ENCODE data around the gene CCNA2.

CCNA2 gene

DNA sequence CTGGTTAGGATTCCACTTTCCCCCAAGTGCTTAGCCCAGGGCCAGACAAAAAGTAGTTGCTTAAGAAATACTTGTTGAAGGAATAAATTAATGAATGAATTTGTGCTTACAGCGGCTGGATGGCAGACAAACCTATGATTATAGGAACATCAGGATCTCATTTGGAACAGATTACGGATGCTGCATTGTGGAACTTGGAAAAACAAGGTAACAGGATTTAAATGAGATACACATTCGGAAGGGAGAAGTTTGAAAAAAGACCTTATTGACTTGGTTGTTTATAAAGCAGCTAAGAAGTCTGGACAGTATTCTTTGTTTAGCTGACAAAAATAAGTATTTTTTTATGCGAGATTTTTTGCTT lies 22.0 kb downstream of the CCNA2 start:
- no peak for DNase-seq (ENCODE audit: low read depth, low spot score)

DNA sequence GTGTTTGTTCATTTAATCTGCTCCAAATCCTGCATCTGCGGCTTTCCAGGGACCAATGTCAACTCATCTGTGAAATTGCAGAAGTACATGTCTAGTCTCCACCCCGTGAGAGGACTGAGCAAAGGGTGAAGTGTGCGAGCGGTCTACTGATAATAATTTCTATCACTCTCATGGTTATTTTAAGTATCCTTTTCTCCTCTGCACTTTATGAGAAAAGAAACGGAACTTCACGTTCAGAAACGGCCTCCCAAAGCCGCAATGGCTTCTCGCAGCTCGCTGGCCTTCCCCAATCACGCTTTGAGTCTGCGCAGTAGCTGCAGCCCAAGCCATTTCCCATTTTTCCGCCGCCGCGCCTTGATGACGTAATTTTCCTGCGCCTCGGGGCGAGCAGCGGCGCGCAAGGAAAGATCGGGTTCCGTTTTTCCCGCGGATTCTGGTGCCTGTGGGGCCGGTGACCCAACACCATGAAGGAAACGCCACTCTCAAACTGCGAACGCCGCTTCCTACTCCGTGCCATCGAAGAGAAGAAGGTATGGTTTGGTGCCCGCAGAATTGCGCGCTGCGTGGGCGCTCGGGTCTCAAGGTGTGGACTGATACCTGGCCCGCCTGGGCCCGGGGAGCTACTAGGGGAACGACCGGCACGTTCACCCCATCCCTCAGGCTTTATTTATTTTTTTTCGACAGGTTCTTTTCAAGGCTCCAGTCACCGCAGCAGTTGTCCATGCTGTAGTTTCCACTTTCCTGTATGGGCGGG lies 22.5 kb downstream of the CCNA2 start, which contains the start of gene EXOSC9:
Gene EXOSC9, plus strand, starts transcription at position 363 of the 754 bp plus-strand sequence. Its CDS starts 102 bp downstream, at position 465.
- DNase-seq (ENCODE audit: low read depth, low spot score), result peak; percentile 89

DNA sequence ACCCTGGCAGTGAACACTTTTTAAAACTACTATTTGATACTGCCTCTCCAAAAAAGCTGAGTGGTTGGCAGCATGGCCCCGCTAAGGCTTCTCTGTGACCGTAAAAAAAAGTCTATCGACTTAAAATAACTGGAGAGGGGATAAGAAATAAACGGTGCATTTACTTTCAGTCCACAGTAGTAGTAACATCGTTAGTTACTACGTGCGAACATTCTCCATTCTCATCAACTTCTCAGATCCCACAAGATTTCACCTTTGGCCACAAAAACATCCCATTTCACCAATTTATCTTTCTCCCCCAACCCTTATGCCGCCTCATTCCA lies 23.1 kb downstream of the CCNA2 start:
- no peak for DNase-seq (ENCODE audit: low read depth, low spot score)

DNA sequence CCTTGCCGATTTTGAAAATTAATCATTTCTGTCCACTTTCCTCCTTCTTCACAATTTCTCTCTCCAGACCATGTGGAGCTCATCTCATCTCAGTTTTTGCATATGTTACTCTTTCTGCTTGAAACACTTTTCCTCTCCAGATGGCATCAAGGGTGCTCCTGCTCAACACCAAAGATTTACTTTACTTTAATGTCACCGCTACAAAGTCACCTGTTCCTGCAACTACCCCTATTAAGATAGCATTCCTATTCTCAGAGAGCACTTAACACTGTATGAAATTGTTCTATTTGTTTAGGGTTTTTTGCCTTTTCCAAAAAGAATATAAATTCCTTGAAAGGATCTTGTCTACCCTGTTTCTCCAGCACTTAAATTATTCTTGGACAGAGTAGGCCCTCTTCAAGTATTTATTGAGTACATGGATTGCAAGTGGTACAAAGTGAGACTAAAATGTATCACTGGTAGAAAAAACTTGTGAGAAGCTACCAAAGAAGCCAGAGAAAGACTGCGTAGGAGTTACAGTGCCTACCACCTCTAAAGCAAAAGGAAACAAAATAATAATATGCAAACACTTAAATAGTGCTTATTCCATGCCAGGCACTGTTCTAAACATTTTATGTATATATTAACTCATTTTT lies 23.7 kb downstream of the CCNA2 start:
- DNase-seq (ENCODE audit: low read depth, low spot score), result no peak

DNA sequence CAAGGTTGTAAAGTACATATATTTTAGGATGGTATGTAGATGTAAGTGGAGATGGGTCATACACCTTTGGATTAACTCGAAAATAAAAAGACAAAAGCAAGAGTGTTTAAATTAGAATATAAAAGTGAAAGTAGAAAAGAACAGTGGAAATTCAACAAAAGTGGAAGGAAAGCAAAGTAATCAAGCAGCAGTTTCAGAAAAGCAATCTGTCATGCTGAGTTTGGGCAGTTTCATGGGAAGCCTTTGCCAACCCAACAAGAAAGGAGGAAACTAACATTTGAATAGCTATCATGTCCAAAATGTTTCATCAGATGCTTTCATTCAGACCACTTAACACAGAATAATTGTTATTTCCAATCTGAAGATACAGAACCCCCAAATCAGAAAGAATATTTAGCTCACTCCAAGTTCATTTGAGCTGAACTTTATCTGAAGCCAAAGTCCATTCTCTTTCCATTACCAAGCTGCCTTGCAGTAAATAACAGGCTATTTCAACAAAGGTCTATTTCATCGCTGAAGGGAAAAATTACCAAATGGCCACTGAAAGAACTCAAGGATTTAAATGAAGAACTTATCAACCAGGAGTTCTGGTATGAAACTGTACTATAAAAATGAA lies 24.4 kb downstream of the CCNA2 start:
- DNase-seq (ENCODE audit: low read depth, low spot score), result no peak

DNA sequence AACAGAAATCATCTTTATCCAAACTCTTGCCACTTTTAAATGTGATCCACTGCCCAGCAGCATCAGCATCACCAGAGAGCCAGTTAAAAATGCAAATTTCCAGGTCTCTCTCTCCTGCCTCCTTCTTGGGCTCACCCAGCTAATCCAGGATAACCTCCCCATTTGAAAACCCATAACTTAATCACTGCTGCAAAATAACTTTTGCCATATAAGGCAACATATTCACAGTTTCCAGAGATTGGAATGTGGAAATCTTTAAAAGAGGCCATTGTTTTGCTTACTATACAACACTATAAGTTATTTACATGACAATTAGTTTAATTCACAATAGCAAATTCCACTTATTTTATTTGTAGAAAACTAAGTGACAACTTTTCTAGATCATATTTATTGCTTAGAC lies 27.4 kb downstream of the CCNA2 start:
- no peak for DNase-seq (ENCODE audit: low read depth, low spot score)

DNA sequence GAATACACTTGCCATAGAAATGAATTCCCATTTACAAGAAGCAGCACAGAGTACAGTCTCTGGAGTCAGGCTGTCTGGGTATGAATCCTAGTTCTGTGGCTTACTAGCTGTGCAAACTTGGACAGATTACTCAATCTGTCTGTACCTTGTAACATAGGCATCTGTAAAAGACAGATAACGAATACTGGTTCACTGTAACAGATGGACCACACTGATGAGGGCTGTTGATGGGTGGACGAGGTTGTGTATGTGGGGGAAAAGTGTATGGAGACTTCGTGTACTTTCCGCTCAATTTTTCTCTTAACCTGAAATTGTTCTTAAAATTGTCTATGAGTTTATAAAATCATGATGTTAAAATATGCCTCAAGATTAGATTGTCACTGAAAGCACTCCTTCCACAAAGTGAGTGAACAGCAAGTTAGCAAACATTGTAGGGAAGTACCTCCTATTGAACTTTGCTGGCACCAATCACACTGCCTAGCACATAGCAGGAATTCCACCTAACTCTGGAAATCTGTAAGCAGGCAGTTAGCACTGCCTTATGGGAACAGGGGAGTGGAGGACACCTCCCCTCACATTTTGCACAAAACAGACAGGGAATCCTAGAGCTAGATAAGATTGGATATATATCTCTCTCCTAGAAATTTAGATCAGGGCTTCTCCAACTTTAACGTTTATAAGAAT lies 29.0 kb downstream of the CCNA2 start:
- DNase-seq (ENCODE audit: low read depth, low spot score), result no peak

DNA sequence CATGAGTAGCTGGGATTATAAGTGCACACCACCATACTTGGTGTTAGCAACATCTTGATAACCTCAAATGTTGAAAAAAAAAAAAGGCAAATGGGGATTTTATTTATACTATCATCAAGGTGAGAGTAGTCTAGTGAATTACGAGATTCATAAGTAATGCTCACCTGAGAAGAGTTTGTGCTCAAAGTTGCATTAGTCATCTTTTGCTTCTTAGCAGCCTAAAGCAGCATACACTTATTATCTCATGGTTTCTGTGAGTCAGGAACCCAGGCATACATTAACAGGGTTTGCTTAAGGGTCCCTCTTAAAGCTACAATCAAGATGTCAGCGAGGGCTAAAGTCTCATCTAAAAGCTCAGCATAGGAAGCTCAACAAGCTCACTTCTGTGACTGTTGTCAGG lies 30.7 kb downstream of the CCNA2 start:
- DNase-seq (ENCODE audit: low read depth, low spot score), result no peak

DNA sequence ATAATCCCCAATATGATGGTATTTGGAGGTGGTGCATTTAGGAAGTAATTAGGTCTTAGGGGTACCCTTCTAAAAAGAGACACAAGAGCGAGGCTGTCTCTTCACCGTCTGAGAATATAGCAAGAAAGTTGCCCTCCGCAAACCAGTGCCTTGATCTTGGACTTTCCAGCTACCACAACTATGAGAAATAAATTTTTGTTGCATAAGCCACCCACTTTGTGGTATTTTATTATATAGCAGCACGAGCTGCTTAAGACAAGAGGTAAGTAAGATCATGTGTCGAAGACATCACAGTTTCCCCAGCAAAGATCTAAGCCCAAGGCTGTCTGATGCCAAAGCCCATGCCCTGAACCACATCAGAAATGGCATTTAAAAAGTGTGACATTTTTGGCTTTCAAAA lies 32.2 kb downstream of the CCNA2 start:
- no peak for DNase-seq (ENCODE audit: low read depth, low spot score)

DNA sequence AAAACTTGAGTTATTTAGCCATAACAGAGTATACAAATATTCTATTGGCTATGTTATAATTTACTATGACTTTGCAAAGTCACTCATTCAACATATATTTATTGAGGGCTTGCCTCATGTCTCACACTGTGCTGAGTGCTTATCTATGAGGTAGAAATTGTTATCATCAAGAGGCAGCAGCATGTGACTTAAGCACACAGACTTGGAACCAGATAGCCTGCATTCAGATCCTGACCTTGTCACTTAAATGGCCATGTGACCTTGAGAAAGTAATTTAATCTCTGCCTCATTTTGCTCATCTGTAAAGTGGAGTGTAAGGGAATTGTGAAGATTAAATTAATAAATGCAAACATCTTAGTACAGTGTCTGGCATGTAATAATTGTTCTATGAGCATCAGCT lies 32.7 kb downstream of the CCNA2 start:
- DNase-seq (ENCODE audit: low read depth, low spot score), result no peak

DNA sequence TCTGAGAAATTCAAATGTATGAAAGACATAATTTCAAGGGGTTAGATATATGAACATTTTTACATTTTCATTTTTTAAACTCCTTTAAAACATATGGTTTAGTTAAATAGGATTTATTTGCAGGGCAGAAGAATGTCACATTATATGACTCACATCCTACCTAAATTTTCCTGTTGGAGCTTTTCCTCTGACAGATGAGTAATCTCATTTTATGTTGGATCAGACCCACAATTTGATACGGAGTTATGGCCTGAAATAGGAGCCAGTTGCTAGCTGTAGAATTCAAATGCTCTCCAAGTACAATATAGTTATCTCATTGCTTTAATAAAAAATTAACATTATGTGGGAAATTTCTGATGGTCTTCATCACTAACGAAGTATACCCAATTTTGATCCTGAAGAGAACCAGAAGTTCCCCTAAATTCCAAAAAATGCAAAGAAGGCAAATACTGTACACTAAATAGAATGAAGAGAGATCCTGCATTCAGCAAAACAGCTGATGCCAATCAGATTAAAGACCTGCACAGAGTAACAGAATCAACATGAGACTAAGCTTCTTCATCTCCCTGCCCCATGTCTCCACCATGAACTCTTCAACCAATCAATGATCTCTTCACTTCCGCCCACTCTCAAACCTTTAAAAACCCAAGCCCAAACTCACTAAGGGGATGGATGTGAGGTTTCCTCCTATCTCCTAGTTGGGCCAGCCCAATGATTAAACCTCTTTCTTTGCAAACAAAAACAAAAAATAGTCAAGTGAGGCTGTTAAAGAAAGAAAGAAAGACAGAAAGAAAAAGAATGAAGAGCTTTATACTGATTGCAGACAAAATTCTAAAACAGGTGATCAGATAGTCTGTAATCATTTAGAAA lies 33.5 kb downstream of the CCNA2 start:
- DNase-seq (ENCODE audit: low read depth, low spot score), result no peak

DNA sequence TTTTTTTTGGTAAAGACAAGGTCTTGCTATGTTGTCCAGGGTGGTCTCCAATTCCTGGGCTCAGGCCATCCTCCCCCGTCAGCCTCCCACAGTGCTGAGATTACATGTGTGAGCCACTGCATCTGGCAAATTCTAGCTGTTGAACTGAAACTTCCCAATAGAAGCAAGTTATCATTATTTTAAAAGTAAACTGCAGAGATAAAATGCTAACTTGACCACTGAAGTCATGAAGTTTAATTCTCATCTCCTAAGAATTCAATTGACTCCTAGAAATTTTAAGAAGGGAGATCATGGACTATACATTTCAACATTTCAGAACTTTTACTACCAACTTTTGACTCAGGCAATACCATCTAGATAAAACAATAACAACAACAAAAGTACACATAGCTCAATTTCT lies 34.2 kb downstream of the CCNA2 start:
- no peak for DNase-seq (ENCODE audit: low read depth, low spot score)

DNA sequence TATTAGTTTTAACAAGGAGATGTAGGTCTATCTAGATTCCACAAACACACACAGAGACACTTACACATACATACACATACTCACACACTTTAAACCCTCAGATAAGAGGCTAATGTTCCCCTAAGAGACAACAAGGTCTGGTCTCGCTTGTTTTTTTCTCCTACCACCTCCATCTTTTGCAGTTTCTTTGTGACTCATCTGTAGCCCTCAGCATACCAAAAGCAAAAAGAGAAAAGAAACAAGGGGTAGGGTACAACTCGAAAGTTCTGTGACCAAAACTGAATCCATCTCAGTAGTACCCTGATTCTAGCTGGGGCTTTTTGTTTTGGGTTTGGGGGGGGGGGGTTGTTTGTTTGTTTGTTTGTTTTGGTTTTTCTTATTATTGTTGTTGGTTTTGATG lies 34.8 kb downstream of the CCNA2 start:
- no peak for DNase-seq (ENCODE audit: low read depth, low spot score)

DNA sequence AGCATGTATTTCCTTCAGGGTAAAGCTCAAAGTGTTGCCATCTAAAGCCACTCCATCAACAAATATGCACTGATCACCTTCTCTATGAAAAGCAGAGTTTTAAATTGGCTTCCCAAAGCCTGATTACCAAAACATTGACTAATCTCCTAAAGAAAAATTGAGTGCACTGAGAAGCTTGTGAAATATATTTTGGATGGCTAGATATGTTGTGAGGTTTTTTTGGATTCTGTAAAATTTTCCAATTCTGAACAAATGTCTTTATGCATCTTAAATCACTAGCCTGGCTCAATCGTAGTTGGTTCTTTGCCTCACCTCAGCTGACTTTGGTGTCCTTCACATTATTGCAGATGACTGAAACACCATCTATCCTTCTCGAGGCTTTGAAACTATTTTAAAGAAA lies 37.5 kb downstream of the CCNA2 start:
- DNase-seq (ENCODE audit: low read depth, low spot score), result no peak

DNA sequence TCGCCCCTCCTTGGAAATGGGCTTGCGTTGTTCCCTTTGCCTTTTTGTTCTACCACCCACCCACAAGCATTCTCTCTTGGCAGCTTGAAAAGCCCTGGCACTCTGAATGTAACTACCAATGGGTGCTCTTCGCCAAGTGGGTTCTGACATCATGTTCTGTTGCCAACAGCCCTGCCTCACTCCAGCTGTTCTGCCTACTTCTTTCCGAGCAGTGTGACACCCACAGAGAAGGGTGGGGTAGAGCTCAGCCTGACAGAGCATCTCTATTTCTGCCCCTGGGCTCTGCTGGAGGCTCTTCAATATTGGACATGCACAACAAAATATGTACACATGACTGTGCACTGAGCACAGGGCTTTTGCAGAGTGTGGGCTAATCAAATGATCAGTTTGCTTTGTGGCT lies 38.2 kb downstream of the CCNA2 start:
- no peak for DNase-seq (ENCODE audit: low read depth, low spot score)

DNA sequence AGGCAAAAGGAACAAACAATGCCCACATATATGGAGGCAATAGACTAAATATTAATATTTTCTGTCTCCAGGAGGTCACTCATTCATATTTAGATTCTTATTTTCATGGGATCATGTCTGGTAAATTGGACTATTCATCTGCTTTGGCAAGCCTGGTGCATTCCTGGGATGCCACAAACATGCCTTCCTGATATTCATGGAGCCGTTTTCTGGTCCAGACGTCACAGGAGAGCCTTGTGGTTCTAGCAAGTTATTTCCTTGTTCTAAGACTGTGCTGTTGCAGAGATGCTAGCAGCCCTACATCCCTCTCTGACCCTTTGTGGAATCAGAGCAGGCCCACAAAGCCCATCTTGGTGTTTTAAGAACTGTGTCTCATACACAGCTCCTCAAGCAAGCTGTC lies 38.7 kb downstream of the CCNA2 start:
- no peak for DNase-seq (ENCODE audit: low read depth, low spot score)

DNA sequence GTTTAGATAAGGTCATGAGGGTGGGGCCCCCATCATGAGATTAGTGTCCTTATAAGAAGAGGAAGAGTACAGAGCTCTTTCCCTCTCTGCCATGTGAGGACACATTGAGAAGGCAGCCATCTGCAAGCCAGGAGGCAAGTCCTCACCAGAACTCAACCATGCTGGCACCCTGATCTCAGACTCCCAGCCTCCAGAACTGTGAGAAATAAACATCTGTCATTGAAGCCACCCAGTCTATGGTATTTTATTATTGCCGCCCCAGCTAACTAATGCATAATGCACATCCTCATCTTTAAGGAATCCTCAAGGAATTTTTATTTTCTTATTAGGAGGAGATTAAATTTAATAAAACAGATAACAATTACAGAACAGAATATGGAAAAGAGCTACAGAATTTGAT lies 39.3 kb downstream of the CCNA2 start:
- DNase-seq (ENCODE audit: low read depth, low spot score), result no peak

DNA sequence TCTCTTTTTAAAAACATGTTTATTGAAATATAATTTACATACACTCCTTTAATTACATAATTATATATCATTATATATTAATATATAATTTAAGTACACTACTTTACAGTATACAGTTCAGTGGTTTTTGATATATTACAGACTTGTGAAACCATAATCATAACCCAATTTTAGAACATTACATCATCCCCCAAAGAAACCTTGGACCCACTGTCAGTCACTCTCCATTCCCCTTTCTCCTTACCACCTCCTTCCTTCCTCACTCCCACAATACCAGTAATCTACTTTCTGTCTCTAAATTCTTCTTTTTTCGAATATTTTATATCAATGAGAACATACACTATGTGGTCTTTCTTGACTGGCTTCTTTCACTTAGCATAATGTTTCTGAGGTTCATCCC lies 40.5 kb downstream of the CCNA2 start:
- no peak for DNase-seq (ENCODE audit: low read depth, low spot score)

DNA sequence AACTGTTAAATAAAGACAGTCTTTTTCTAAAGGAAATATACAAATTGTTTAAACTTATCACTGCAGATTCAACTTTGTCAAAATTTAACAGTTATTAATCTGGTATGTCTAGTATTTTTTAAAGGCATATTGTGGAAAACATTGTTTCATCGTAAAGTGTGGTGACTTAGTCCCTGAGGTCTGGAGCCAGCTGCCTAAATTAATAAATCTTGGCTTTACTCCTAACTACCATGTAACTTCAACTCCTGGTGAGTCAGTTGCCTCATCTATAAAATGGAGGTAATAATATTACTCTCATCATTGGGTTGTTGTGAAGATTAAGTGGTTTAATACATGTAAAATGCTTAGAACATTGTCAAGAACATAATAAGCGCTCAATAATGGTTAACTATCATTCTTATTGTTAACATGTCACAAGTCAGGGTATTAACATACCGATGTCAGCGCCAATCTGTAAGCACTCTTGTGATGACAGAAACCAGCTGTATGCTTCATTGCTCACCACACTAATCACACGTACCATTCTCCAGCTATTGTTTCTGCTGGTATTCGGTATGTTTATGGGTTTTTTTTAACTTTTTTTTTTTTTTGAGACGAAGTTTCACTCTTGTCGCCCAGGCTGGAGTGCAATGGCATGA lies 44.6 kb downstream of the CCNA2 start:
- DNase-seq (ENCODE audit: low read depth, low spot score), result no peak

DNA sequence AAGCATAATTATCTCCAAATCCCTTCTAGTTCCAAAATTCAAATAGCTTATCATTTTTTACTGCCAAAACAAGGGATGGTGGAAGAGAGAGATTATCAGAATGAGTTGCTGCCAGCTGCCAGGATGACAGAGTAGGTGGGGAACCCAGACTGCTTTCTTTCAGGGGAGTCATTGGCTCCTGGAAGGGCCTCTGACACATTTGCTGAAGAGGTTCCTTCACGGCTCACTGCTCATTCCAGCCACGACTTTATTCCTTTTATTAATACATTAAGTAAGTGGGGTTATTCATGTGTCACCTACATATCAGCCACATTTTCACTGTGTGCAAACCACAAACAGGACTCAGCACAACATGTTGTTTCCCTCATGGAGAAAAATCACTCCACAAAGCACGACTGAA lies 46.1 kb downstream of the CCNA2 start:
- no peak for DNase-seq (ENCODE audit: low read depth, low spot score)

All from brain pericyte (primary cell).